Thoracic aorta (tissue), 2 donors: ENCODE measurements around the gene LOXL1. TPM values are rescaled to one million over a fixed set of nuclear protein-coding genes. Genes with fewer than 3 reads are reported as not detected.

Source experiments
- ATAC-seq: fragments of 150-250 bp; one replicate; pipeline ENCODE4 v1.8.0; 2017; ENCODE audit warnings: low read depth; ENCODE audit not compliant: insufficient number of reproducible peaks, low FRiP score
- DNase-seq: peaks from one replicate; pipeline ENCODE4 v3.0.0-alpha.2; 2020; ENCODE audit warnings: low spot score
- H3K27ac ChIP-seq, 2 donors: fragments of 200-600 bp; sonication (generic); 1 replicate in 1 of 2; 2 replicates in 1 of 2; pipeline ENCODE4 v1.5.1; 2016; ENCODE audit warnings: mild to moderate bottlenecking in 2 of 2, moderate library complexity in 2 of 2
- H3K27me3 ChIP-seq: fragments of 200-600 bp; sonication (generic); replicated peaks from 2 replicates; pipeline ENCODE4 v1.6.0; 2016; ENCODE audit warnings: mild to moderate bottlenecking; ENCODE audit not compliant: insufficient read depth
- H3K36me3 ChIP-seq: fragments of 200-600 bp; sonication (generic); one replicate; pipeline ENCODE4 v1.5.1; 2016
- H3K4me1 ChIP-seq, 2 donors: fragments of 200-600 bp; sonication (generic); 1 replicate in 1 of 2; 2 replicates in 1 of 2; pipeline versions ENCODE4 v1.5.1 to v1.6.0; 2016; ENCODE audit warnings: low read depth in 2 of 2, mild to moderate bottlenecking in 1 of 2; ENCODE audit not compliant: control insufficient read depth in 1 of 2
- H3K4me3 ChIP-seq: fragments of 200-600 bp; sonication (generic); 2 replicates; pipeline ENCODE4 v1.5.1; 2016; ENCODE audit warnings: mild to moderate bottlenecking
- H3K9me3 ChIP-seq: fragments of 200-600 bp; sonication (generic); 2 replicates; pipeline ENCODE4 v1.5.1; 2016
- CTCF ChIP-seq: fragments of 200-600 bp; sonication (generic); IDR thresholded peaks from one replicate; pipeline ENCODE4 v1.5.1; 2019; ENCODE audit warnings: antibody characterized with exemption
- total RNA-seq, 2 donors: library from RNA; depleted of rRNA; stranded (reverse); fragments of >200 nt; gene quantifications; one replicate each; pipeline versions ENCODE4 v1.1.0 to v1.2.3, GENCODE V29; 2016

Gene LOXL1
- total RNA-seq, 2 donors from 2014 or later: 164 to 321 TPM

- Histone ChIP-seq H3K36me3 (no peaks in the 10 kb centered on the region), H3K4me1 (no peaks in the 10 kb centered on the region), H3K9me3 (no peaks in the 10 kb centered on the region), H3K27me3 (no peaks in the 10 kb centered on the region), H3K4me3 (no peak overlapping the region), H3K27ac (no peak overlapping the region)
- no peak for ATAC-seq
- DNase-seq: no peak
- TF ChIP-seq CTCF: no peak
These were observed 15.5 kb upstream of the LOXL1 start for GRCh38 chr15:73910522-73911303.

GRCh38 chr15:73912030-73912596 lies 14.1 kb upstream of the LOXL1 start:
- no peak overlapping the region for H3K4me3 ChIP-seq
- no peaks in the 10 kb centered on the region for H3K4me1 ChIP-seq
- H3K27ac ChIP-seq: no peak overlapping the region
- no peaks in the 10 kb centered on the region for H3K9me3 ChIP-seq
- H3K27me3 ChIP-seq: no peaks in the 10 kb centered on the region
- no peak for TF ChIP-seq CTCF
- no peaks in the 10 kb centered on the region for H3K36me3 ChIP-seq
- ATAC-seq (no peak), DNase-seq (no peak)

- Histone ChIP-seq H3K4me3 (no peak overlapping the region), H3K4me1 (no peaks in the 10 kb centered on the region), H3K9me3 (no peaks in the 10 kb centered on the region), H3K27ac (no peak overlapping the region), H3K36me3 (peaks cover 5% of the 10 kb centered on the region), H3K27me3 (no peaks in the 10 kb centered on the region)
- TF ChIP-seq CTCF: no peak
- ATAC-seq (no peak), DNase-seq (no peak)
These were observed 12.1 kb upstream of the LOXL1 start for GRCh38 chr15:73914145-73914544.

GRCh38 chr15:73915082-73915481 lies 11.2 kb upstream of the LOXL1 start:
- H3K9me3 ChIP-seq: no peaks in the 10 kb centered on the region
- H3K27ac ChIP-seq: no peak overlapping the region
- ATAC-seq: no peak
- DNase-seq: no peak
- no peaks in the 10 kb centered on the region for H3K4me1 ChIP-seq
- H3K27me3 ChIP-seq: no peaks in the 10 kb centered on the region
- H3K4me3 ChIP-seq: no peak overlapping the region
- H3K36me3 ChIP-seq: peaks cover 9% of the 10 kb centered on the region
- no peak for TF ChIP-seq CTCF

- Histone ChIP-seq H3K27ac (no peak overlapping the region), H3K36me3 (peaks cover 9% of the 10 kb centered on the region), H3K27me3 (no peaks in the 10 kb centered on the region), H3K4me3 (no peak overlapping the region), H3K9me3 (no peaks in the 10 kb centered on the region), H3K4me1 (peaks cover 26 to 37% of the 10 kb centered on the region in 2 donors)
- no peak for ATAC-seq
- DNase-seq: no peak
- TF ChIP-seq CTCF: no peak
These were observed 7.5 kb upstream of the LOXL1 start for GRCh38 chr15:73918784-73919183.
